SK-N-SH treated with all-trans-retinoic acid at 6 μM for 48 hours (cell line): ENCODE data around the gene SPOCK1.

ENCODE experiments used
- ZFP3 ChIP-seq: fragments of 250-450 bp; sonication (Bioruptor Pico); IDR thresholded peaks from 2 replicates; pipeline ENCODE4 v1.5.0; 2020; ENCODE audit warnings: mild to moderate bottlenecking, moderate library complexity
- TF ChIP-seq, protein P1 (sequence below): fragments of 250-450 bp; sonication (Bioruptor Pico); IDR thresholded peaks from 2 replicates; pipeline ENCODE4 v1.8.0; 2020; ENCODE audit warnings: mild to moderate bottlenecking, moderate library complexity, borderline replicate concordance

GRCh38 chr5:137027758-137028157 is 471.4 kb downstream of the SPOCK1 start:
- TF ChIP-seq ZFP3 (CRISPR knock-in tag), result no peak
- TF ChIP-seq, protein P1, sequence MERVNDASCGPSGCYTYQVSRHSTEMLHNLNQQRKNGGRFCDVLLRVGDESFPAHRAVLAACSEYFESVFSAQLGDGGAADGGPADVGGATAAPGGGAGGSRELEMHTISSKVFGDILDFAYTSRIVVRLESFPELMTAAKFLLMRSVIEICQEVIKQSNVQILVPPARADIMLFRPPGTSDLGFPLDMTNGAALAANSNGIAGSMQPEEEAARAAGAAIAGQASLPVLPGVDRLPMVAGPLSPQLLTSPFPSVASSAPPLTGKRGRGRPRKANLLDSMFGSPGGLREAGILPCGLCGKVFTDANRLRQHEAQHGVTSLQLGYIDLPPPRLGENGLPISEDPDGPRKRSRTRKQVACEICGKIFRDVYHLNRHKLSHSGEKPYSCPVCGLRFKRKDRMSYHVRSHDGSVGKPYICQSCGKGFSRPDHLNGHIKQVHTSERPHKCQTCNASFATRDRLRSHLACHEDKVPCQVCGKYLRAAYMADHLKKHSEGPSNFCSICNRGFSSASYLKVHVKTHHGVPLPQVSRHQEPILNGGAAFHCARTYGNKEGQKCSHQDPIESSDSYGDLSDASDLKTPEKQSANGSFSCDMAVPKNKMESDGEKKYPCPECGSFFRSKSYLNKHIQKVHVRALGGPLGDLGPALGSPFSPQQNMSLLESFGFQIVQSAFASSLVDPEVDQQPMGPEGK (CRISPR knock-in tag), result no peak
